ENCODE results near the gene TIMM21. TPM values are rescaled to one million over a fixed set of nuclear protein-coding genes. Genes with fewer than 3 reads are reported as not detected.

Gene TIMM21
- polyA plus RNA-seq, 1 donor (not counting 4 experiments of a cell fraction or from before 2014, with no cell fraction given) = 76.0 TPM

- H3K9ac ChIP-seq (ENCODE audit: control insufficient read depth, extremely low read depth, insufficient read depth, low read length) = no peak overlapping the region
- peak overlapping the region; percentile 76 for H3K4me2 ChIP-seq (ENCODE audit: control insufficient read depth, extremely low read depth, insufficient read depth, low read depth, low read length)
- no peaks in the 10 kb centered on the region for H3K79me2 ChIP-seq (ENCODE audit: control insufficient read depth, insufficient read depth, low read length)
- H2AFZ ChIP-seq (ENCODE audit: control insufficient read depth, low read length) = peak overlapping the region; percentile 69
- DNase-seq (ENCODE audit: low read depth, low spot score) = no peak
- peak in 2 of 3 experiments; percentile 34 to 37 for TF ChIP-seq CTCF (optimal IDR thresholded peaks at IDR 0.05 in 1 of 3, IDR thresholded peaks at IDR 0.05 in 1 of 3, conservative IDR thresholded peaks at IDR 0.05 in 1 of 3; ENCODE audit: extremely low read depth in 1 of 3, insufficient read depth in 2 of 3, low read length in 3 of 3)
- TF ChIP-seq EZH2 (IDR thresholded peaks at IDR 0.05; ENCODE audit: low read length) = no peak
- H3K27ac ChIP-seq (ENCODE audit: control insufficient read depth, insufficient read depth, low read length) = peak overlapping the region; percentile 38
- peaks cover 0 to 10% of the 10 kb centered on the region in 2 experiments for H3K36me3 ChIP-seq (ENCODE audit: control insufficient read depth in 2 of 2, extremely low read depth in 1 of 2, insufficient read depth in 2 of 2, low read length in 2 of 2)
- peaks cover 21% of the 10 kb centered on the region for H3K4me1 ChIP-seq (ENCODE audit: control insufficient read depth, extremely low read depth, insufficient read depth, low read length)
- H3K9me3 ChIP-seq (ENCODE audit: control insufficient read depth, low read depth, low read length) = no peaks in the 10 kb centered on the region
- dilution Hi-C loops (cut with MboI; ENCODE audit: extremely low pct_ligation_motif_present, low sequenced_read_pairs) = no loop called here
- no peaks in the 10 kb centered on the region for H4K20me1 ChIP-seq (ENCODE audit: control insufficient read depth, extremely low read depth, insufficient read depth, low read length)
- no peaks in the 10 kb centered on the region for H3K9me1 ChIP-seq (ENCODE audit: control insufficient read depth, extremely low read depth, insufficient read depth, low read length)
- FAIRE-seq = peak; percentile 90
- no peaks in the 10 kb centered on the region for H3K27me3 ChIP-seq (ENCODE audit: control insufficient read depth, extremely low read depth, insufficient read depth, low read length)
- peak overlapping the region in 2 of 3 experiments; percentile 41 to 50 for H3K4me3 ChIP-seq (ENCODE audit: control insufficient read depth in 2 of 3, extremely low read depth in 1 of 3, insufficient read depth in 2 of 3, low read depth in 1 of 3, low read length in 3 of 3)
Measured at GRCh38 chr18:74163019-74163660, 14.8 kb downstream of the TIMM21 start.

- no peak overlapping the region for H3K4me3 ChIP-seq (ENCODE audit: control insufficient read depth in 2 of 3, extremely low read depth in 1 of 3, insufficient read depth in 2 of 3, low read depth in 1 of 3, low read length in 3 of 3)
- no peak overlapping the region for H2AFZ ChIP-seq (ENCODE audit: control insufficient read depth, low read length)
- FAIRE-seq (no peak), DNase-seq (ENCODE audit: low read depth, low spot score) (no peak)
- no peak overlapping the region for H3K27ac ChIP-seq (ENCODE audit: control insufficient read depth, insufficient read depth, low read length)
- H3K27me3 ChIP-seq (ENCODE audit: control insufficient read depth, extremely low read depth, insufficient read depth, low read length) = no peaks in the 10 kb centered on the region
- no peaks in the 10 kb centered on the region for H3K79me2 ChIP-seq (ENCODE audit: control insufficient read depth, insufficient read depth, low read length)
- no peaks in the 10 kb centered on the region for H4K20me1 ChIP-seq (ENCODE audit: control insufficient read depth, extremely low read depth, insufficient read depth, low read length)
- H3K36me3 ChIP-seq (ENCODE audit: control insufficient read depth in 2 of 2, extremely low read depth in 1 of 2, insufficient read depth in 2 of 2, low read length in 2 of 2) = peaks cover 0 to 4% of the 10 kb centered on the region in 2 experiments
- no peaks in the 10 kb centered on the region for H3K9me3 ChIP-seq (ENCODE audit: control insufficient read depth, low read depth, low read length)
- H3K9me1 ChIP-seq (ENCODE audit: control insufficient read depth, extremely low read depth, insufficient read depth, low read length) = no peaks in the 10 kb centered on the region
- H3K4me2 ChIP-seq (ENCODE audit: control insufficient read depth, extremely low read depth, insufficient read depth, low read depth, low read length) = no peak overlapping the region
- H3K9ac ChIP-seq (ENCODE audit: control insufficient read depth, extremely low read depth, insufficient read depth, low read length) = no peak overlapping the region
- peaks cover 21% of the 10 kb centered on the region for H3K4me1 ChIP-seq (ENCODE audit: control insufficient read depth, extremely low read depth, insufficient read depth, low read length)
- dilution Hi-C loops (cut with MboI; ENCODE audit: extremely low pct_ligation_motif_present, low sequenced_read_pairs) = no loop called here
- TF ChIP-seq EZH2 (IDR thresholded peaks at IDR 0.05; ENCODE audit: low read length) (no peak), CTCF (optimal IDR thresholded peaks at IDR 0.05 in 1 of 3, IDR thresholded peaks at IDR 0.05 in 1 of 3, conservative IDR thresholded peaks at IDR 0.05 in 1 of 3; ENCODE audit: extremely low read depth in 1 of 3, insufficient read depth in 2 of 3, low read length in 3 of 3) (no peak)
Measured at GRCh38 chr18:74166386-74166785, 18.1 kb downstream of the TIMM21 start.
